Measurements from ENCODE around the gene LCN12.

Gene LCN12

DNA sequence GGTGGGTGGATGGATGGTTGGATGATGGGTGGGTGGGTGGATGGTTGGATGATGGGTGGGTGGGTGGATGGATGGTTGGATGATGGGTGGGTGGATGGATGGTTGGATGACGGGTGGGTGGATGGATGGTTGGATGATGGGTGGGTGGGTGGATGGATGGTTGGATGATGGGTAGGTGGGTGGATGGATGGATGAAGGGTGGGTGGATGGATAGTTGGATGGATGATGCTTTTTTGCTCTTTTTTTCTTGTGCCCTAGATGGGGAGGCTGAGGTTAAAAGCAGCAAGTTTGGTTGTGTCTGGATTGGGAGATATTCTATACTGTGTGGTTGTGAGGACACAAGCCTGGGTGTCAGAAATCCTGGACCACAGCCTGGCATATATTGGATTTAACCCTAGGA lies 5.4 kb downstream of the LCN12 start:
- DNase-seq (ENCODE audit: insufficient read length, low spot score) (no peak), FAIRE-seq (no peak)

DNA sequence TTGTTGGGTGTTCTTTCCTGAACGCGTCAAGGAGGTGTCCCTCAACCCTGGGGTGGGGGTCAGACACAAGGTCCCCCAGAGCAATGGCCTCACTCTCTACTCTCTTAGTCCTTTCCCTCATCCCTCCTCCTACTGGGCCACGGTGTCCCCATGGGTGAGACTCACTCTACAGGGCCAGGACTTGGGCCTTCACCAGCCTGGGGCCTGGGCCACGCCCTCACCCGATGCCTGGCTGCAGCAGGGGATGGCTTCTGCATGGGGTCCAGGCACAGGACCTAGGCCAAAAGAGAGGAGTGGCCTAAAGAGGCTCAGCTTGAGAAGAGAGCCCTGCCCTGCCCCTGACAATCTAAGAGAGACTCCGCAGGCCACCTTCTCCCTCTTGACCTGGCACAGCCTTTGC lies 5.8 kb downstream of the LCN12 start:
- DNase-seq (ENCODE audit: insufficient read length, low spot score) (no peak), FAIRE-seq (no peak)

DNA sequence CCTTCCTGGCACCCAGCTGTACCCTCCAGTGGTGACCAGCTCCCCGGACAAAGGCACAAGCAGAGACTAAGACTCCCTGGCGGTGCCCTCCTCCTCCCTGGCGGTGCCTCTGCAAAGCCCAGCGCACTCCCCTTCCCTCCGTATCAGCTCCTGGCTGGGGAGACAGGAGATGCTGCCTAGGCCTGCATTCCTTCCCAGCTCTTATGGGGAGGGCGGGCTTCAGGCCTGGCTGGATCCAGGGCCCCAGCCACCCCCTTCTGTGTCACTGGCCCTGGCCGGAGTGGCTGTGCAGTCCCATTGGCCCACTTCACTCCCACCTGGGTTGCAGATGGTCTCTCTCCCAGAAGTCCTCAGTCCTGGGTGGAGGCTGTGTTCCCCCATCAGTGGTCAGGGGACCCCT lies 6.4 kb downstream of the LCN12 start:
- DNase-seq (ENCODE audit: insufficient read length, low spot score), result no peak
- no peak for FAIRE-seq

DNA sequence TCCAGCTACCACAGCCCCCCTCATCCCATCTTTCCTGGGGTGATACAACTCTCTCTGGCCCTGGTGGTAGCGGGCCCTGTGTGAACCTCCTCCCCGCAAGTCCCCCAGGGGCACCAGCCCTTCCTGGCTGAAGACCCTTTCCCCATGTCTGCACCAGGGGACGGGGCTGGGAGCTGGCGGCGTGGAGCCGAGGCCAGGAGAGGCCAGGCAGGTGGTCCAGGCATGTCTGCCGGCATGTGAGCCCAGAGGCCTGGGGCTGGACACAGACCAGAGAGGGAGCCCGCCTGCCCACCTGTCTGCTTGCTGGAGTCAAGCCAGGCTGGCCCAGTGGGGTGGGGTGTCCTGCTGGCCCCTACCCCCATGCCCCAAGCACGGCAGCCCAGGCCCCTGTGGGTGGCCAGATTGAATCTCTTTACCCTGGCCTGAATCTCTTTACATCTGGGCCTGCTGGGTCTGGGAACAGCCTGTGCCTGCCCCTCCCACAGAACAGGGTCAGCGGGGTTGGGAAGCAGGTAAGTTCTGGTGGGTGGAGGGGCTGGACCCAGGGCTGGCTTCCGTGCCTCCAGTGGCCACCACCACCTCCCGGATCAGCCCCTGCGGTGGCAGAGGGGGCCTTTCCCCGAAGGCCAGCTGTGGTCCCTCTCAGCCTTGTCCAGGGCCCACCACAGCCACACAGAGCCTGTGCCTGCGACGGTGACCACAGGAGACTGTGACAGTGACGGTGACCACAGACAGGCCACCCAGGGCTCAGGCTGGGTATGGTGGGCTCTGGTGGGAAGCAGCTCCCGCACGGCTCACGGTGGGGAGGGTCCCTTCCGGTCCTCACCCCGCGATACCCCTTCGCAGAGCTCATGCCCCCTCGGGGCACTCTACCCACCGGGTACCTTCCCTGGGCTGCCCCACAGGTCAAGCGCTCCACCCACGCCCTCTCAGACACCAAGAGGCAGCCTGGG lies 7.1 kb downstream of the LCN12 start:
- FAIRE-seq, result no peak
- DNase-seq (ENCODE audit: insufficient read length, low spot score), result no peak

DNA sequence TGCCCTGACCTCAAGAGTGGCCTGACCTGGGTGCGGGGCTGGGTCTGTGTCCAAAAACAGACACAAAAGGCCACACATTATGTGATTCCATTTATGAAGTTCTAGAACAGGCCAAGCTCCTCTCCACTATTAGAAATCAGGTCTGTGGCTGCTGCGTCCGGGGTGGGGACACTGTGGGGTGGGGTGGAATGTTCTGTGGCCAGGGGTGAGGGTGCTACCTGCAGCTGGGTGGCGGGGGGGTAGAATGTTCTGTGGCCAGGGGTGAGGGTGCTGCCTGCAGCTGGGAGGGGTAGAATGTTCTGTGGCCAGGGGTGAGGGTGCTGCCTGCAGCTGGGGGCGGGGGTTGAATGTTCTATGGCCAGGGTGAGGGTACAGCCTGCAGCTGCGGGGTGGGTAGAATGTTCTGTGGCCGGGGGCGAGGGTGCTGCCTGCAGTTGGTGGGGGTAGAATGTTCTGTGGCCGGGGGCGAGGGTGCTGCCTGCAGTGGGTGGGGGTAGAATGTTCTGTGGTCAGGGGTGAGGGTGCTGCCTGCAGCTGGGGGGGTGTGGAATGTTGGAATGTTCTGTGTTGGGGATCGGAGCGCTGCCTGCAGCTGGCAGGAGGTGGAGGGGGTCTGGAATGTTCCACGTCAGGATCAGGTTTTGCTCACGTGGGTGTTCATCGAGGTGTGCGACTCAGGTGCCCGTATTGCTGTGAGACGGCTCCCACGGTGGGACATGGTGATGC lies 8.3 kb downstream of the LCN12 start:
- FAIRE-seq (no peak), DNase-seq (ENCODE audit: insufficient read length, low spot score) (no peak)

DNA sequence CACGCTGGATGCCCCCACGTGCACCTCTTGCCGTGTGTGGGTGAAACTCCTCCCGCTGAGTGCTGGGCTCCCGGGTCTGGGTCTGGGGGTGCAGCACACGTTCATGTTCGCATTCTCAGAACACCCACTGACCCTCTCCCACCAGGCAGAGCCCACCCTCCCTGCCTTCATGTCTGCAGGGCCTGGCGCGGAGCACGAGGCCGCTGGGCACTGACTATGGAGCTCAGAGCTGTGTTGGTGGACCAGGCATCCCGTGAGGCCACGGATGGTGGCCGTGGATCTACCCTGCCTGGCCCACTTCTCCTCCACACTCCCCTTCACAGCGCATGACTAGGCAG lies 8.8 kb downstream of the LCN12 start:
- DNase-seq (ENCODE audit: insufficient read length, low spot score) (no peak), FAIRE-seq (no peak)

DNA sequence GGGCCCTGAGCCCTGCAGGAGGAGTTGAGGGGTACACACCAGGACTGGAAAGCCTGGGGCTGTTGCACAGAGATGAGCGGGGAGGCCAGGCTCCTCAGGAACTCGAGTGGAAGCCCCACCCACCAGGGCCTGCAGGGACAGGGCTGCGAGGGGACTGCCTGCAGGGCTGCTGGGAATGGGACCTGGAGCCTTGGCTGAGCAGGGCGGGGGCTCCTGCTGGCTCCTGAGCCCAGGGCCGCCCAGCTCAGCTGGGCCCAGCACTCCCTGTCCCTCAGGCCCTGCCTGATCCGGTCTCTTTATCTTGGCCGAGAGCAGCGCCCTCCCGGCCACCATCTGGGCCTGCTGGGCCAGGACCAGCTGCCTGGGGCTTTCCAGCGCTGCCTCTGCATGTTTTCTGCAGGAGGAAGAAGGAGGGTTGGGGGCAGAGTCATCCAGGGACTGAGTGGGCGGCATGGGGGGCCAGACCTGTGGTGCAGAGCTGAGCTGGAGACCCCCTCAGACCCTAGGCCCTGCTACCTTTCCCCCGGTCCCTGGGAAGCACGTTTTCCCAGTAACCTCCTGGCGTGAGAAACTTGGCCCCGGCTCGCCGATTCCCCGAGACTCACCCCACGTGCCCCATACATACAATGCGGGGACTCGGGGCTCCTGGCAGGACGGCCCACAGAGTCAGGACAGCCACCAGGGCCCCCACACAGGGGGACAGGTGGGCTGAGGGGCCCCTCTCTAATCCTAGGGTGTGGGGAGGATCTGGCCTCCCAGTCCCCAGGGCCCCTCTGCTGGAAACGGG lies 9.4 kb downstream of the LCN12 start:
- DNase-seq (ENCODE audit: insufficient read length, low spot score) (no peak), FAIRE-seq (no peak)

DNA sequence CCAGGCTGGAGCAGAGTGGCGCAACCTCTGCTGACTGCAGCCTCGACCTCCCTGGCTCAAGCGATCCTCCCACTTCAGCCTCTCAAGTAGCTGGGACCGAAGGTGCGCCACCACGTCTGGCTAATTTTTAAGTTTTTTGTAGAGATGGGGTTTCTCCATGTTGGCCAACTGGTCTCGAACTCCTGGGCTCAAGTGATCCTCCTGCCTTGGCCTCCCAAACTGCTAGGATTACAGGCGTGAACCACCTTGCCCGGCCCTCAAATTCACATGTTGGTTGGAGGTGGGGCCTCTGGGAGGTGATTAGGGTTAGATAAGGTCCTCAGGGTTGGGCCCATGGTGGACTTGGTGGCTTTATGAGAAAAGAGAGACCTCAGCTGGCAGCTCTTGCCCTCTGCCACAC lies 10.1 kb downstream of the LCN12 start:
- no peak for DNase-seq (ENCODE audit: insufficient read length, low spot score)

DNA sequence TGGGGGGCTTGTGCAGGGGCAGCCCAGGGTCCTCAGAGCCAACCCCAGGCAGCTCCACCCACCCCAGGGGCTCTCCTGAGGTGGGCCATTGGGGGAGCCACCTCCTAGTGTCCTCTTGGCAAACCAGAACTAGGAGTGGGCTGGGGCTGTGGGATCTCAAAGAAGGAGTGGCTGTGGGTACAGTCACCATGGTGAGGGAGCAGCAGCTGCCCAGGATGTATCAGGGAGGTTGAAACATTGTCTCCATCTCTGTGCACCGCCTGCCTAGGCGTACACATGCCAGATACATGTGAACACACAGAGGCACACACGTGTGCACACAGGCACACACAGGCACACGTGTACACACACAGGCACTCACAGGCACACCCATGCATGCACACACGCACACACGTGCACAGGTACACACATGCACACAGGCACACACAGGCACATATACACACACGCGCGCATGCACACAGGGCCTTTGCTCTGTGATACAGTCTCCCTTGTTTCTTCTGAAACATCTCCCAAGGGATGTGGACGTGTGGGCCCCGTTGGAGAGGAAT lies 10.7 kb downstream of the LCN12 start:
- DNase-seq (ENCODE audit: insufficient read length, low spot score), result no peak
- no peak for FAIRE-seq

More for the DNA sequence above, 10.1 kb downstream of the LCN12 start:
- no peak for FAIRE-seq

DNA sequence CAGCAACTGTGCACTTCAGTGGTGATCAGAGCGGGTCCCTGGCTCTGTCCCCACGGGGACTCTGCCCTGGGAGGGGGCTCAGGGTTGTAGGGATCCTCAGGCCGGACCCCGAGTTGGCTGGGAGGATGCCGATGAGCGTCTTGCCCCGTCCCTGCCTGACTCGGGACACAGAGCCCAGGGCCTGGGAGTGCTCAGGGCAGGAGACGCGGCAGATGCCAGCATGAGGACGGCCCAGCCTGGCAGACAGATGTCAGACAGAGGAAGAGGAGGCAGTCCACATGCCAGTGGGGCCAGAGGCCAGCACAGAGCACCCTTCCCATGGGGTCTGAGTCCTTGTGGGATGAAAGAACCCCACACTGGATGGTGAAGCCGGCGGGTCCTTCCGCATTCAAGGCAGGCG lies 11.3 kb downstream of the LCN12 start:
- FAIRE-seq (no peak), DNase-seq (ENCODE audit: insufficient read length, low spot score) (no peak)

DNA sequence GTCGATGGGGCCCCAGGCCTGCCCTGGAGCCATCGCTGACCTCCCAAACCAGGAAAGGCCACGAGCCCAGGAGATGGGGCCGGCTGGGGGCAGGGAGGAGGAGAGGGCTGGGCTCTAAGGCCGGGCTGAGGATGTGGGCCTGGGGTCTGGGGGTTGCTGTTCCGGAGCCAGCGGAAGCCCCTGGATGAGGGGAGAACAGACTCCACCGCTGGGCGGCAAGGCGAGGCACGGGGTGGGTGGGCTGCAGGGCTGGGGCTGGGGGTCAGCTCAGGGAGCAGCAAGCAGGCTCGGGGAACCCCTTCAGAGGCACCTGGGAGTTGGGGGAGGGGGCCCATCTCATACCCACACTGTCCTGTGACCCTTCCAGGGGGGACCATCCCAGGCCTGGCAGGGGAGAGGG lies 11.7 kb downstream of the LCN12 start:
- DNase-seq (ENCODE audit: insufficient read length, low spot score), result no peak
- FAIRE-seq, result no peak

DNA sequence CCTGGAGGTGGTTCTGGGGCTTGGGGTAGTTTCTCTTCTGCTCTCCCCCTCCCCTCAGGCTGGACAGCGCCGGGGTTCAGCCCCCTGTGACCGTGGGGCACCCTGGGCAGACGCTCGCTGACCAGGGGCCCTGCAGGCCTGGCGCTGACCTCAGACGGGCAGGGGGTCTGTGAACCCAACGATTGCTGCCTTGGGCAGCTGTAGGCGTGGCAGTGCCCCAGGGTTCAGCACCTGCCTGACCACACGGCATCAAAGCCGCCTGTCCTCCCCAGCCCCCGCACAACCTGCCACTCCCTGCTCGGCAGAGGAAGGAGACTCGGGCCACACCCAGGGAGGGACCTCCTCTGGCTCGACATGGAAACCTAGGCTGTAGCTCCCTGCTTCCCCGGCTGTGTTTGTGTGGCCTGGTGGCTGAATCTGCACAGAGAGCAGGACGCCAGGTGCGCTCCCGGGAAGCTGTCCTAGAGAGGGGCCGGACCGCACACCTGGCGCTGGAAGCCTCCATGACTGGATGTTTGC lies 12.2 kb downstream of the LCN12 start:
- FAIRE-seq (no peak), DNase-seq (ENCODE audit: insufficient read length, low spot score) (no peak)

DNA sequence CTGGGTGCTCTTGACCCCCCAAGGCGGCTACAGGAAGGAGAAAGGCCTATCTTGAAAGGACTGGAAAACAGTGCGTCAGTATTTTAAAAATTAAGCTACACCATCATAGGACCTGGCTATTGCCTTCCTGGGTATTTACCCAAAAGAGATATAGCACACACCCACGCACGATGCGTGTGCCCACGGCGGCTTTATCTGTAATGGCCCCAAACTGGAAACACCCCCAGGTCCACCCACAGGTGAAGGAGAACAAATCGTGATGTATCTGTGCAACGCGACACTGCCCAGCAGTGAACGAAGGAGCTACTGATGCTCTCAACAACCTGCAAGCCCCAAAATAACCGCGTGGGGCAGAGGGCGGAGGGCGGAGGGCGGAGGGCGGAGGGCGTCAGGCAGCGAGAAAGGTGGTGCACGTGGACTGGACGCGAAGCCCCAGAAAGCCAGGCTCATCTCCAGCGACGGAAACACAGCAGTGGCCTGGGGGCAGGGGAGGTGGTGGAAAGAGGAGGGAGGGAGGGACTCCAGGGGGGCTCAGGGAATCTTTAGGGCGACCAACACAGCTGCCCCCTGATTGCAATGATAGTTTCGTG lies 12.9 kb downstream of the LCN12 start:
- DNase-seq (ENCODE audit: insufficient read length, low spot score) (no peak), FAIRE-seq (no peak)

DNA sequence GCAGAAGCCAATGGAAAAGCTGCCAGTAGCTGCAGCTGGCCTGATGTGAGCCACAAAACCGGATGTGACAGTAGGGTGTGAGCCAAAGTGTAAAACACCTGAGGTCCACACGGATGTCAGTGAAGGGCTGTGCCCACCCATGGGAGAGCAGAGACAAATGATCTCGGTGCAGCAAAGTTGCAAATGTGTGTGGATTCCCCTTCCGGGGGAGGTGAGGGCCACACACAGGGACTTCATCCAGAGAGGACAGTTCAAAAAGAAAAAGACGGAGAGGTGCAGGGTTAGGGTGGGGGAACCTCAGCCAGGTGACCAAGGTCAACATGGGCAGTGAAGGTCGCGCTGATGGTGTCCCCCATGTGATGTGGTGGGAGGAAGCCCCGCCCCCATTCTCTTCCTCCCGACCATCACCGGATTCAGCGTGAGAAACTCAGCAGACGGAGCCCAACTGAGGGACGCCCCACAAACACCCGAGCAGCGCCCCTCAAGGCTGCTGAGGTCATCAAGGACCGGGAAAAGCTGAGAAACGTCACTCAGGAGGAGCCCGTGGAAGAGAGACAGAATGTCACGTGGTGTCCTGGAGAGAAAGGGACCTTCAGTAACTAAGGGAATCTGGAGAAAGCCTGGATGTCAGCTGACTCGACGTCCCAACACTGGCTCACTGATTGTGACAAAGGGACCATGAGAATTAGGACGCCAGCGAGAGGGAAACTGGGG lies 13.9 kb downstream of the LCN12 start:
- no peak for DNase-seq (ENCODE audit: insufficient read length, low spot score)
- FAIRE-seq, result no peak

DNA sequence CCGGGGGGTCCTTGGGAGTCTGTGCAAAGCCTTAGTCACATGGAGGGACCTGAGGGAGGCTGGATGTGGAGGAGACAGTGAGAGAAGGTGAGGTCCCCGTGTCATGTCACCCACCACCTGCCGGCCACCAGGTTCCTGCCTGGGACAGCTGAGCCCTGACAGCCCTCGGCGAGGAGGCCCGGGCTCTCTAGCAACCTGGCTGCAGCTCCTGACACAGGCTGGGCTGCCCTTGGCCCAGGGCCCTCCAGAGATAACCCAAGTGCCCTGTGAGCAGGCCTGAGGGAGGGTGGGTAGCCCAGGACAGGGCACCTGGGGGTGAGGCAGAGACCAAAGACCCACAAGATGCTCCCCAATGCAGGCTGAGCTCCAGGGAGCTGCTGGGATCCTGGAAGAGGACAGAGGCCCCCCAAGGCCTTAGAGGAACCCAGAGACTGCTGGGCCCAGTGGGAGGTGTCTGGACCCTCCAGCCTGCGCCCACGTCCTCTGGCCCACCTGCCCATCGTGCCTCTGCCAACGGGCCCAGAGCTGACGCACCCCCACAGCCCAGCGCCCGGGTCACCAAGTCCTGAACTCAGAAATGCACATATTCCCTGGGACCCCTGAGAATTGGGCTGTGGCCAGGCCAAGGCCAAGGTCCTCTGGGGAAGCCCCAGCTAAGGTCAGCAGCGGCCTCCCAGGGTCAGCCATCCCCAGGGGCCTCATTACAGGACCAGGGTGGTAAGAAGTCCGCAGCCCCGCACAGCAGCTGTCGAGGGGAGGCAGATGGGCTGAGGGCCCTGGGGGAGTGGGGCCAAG lies 16.5 kb downstream of the LCN12 start:
- FAIRE-seq, result no peak

DNA sequence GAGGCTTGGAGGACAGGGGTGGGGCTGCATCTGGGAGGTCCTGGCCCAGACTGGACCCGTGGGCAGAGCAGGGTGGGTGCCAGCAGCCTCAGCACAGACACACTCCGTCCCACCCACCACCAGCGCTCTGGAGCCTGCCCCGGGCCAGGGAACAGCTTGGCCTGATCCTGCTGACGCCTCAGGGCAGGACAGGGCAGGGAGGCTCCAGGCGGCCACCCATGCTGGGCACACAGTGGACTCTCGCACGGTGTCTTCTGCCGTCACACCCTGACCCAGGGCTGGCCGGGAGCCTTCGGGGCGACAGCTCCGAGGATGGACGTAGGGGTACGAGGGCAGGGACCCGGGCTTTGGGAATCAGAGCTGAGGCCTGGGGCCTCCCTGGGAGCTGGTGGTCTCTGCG lies 17.1 kb downstream of the LCN12 start:
- no peak for FAIRE-seq
- DNase-seq (ENCODE audit: insufficient read length, low spot score), result no peak

More for the DNA sequence above, 16.5 kb downstream of the LCN12 start:
- no peak for DNase-seq (ENCODE audit: insufficient read length, low spot score)

DNA sequence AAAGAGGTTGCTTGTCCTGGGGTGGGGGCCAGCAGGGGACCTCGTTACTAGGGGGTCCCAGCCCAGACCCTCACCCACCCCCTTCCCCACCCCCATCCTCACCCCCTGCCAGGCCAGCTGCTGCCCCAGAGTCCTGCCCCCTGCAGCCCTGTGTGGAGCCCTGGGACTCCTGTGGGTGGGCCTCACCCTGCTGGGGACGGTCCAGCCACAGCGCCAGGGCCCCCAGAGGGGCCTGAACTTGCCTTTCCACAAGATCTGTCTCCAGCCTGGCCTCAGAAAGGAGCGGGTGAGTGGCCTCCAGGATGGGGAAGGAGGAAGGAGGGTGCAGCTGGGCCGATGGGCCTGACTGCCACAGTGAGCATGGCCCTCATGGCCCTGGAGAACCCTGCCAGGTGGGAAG lies 17.7 kb downstream of the LCN12 start:
- no peak for DNase-seq (ENCODE audit: insufficient read length, low spot score)
- no peak for FAIRE-seq

DNA sequence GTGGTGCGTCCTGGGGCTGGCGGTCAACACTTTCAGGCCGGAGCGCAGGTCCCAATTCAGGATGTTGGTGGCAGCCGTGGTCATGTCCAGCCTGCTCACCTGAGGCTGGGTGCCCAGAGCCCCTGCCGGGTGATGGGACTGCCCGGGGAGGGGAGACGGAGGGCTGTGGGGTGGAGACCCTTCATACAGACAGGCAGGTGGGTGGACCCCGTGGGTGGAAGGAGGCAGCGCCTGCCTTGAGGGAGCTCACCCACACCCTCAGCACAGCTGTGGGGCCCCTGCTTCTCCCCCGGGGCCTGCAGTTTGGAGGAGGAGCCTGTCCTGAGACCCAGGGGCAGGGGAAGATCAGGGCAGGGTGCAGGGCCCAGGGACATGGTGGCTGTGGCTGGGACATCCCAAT lies 18.3 kb downstream of the LCN12 start:
- DNase-seq (ENCODE audit: insufficient read length, low spot score) (no peak), FAIRE-seq (no peak)

DNA sequence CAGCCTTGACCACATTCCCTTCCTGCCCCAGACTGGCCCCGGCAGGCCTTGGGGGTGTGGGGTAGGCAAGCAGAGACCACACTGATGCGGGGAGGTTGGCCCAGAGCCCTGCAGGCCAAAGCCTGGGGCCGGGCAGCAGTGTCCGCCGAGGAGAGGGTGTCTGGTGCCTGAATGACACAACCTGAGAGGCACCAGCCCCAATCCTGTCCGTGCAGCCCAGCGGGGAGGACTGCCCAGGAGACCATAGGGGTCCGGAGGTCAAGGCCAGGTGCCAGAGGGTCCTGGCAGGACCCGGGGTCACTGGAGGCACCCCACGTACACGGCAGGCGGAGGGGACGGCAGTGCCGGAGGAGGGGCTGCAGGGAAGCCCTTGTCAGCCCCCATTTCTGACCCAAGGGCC lies 19.7 kb downstream of the LCN12 start:
- no peak for FAIRE-seq
- no peak for DNase-seq (ENCODE audit: insufficient read length, low spot score)
